HG03066 (cell line): ENCODE results near the gene LHX2.

Experiments used
- ATAC-seq: cut with Tn5 transposase; IDR thresholded peaks from one replicate; pipeline ENCODE4 v1.9.1; 2021; ENCODE audit warnings: low read depth; ENCODE audit not compliant: unreplicated experiment

The LHX2 gene

GRCh38 chr9:124050955-124051354 is 39.4 kb downstream of the LHX2 start:
- ATAC-seq = no peak

DNA sequence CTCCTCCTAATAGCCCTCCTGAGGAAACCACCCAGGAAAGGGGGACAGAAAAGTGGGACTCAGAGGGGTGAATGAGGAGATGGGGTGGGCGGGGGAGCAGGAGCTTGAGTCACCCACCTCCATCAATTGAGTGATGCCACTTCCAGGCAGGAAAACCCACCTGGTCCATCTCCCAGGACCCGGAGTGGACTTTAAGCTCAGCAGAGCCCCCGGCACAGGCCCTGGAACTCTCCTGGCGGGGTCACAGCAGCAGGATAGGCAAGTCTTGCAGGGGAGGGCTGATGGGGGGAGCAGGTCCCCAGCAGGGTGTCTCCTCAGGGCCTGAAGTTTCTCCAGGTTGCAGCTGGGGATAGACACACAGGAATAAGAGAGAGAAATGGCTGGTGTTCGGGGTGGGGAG is 40.8 kb downstream of the LHX2 start:
- no peak for ATAC-seq

- peak; percentile 85 for ATAC-seq
Measured at GRCh38 chr9:124054582-124055227, 43.1 kb downstream of the LHX2 start.

GRCh38 chr9:124060844-124061605 is 49.5 kb downstream of the LHX2 start:
- ATAC-seq = no peak

DNA sequence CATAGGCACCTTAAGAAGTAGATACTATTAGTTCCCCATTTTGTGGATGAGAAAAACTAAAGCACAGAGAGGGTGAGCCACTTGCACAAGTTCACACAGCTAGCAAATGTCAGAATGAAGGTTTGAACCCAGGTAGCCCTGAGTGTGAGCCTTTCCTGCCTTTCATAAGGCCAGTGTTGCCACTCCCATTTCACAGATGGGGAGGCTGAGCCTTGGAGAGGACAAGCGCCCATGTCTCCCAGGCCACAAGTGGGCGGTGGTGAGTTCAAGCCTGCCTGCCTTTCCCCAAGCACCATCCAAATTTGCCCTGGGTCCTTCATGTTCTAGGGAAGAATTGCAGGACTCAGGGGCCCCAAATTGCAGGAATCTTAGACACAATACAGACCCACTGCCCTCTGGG is 50.6 kb downstream of the LHX2 start:
- ATAC-seq = no peak

DNA sequence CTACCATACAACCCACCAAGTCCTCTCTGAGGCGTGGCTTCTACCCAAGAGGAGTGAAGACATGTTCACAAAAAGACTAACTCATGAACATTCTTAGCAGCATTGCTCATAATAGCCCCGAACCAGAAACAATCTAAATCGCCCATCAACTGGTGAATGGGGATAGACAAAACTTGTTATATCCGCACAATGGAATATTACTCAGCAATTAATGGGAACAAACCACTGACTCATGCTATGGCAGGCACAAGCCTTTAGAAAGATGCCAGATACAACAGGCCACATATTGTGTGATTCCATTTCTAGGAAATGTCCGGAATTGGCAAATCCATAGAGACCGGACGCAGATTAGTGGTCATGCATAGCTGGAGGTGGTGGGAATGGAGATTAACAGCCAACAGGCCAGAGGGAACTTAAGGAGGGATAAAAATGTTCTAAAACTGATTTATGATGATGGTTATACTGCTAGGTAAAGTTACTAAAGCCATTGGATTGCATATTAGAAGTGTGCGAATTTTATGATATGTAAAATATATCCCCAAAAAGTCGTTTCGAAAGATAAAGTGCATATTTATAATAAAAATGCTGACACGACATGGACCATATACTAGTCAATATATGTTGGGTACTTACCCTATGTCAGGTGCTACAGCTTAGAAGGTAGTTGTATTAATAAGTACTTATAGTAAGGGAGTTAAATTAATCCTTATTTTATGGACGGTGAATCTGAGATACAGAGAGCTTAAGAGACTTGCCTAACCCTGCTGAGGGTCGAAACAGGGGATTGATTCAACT is 55.4 kb downstream of the LHX2 start:
- ATAC-seq = no peak

- ATAC-seq = no peak
Measured at GRCh38 chr9:124068251-124068650, 56.7 kb downstream of the LHX2 start.

DNA sequence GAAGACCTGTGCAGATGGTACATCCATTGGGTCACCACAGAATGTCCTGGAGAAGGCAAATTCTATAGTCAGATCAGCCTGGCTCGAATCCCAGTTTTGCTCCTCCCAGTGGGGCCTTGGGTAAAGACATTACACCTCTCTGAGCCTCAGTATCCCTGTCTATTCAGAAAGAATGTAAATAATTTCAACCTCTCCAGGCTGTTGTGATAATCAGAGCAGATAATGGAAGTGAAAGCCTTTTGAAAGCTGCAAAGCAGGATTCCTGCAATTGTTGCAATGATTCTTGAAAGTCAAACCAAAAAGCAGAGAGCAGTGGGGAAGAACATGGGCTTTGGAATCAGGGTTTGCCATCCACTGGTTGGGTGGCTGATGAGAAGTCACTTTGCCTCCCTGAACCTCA is 63.2 kb downstream of the LHX2 start:
- no peak for ATAC-seq

DNA sequence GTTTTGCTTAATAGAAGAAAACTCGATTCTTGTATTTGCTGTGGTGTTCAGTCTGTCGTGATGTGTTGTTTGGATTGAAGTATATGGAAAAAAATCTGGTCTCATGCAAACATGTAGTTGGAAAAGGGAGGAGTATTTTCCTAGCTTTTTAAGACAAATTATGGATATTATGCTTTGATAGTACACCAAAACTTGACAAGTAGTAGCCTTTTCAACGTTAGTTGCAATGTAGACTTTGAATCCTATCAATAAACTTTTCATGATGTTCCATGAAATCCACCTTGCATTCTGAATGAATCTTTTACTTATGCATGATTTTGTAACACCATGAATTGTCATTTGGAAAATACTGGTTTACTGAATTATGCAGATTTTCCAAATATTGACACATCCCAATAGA is 64.2 kb downstream of the LHX2 start:
- ATAC-seq = no peak

DNA sequence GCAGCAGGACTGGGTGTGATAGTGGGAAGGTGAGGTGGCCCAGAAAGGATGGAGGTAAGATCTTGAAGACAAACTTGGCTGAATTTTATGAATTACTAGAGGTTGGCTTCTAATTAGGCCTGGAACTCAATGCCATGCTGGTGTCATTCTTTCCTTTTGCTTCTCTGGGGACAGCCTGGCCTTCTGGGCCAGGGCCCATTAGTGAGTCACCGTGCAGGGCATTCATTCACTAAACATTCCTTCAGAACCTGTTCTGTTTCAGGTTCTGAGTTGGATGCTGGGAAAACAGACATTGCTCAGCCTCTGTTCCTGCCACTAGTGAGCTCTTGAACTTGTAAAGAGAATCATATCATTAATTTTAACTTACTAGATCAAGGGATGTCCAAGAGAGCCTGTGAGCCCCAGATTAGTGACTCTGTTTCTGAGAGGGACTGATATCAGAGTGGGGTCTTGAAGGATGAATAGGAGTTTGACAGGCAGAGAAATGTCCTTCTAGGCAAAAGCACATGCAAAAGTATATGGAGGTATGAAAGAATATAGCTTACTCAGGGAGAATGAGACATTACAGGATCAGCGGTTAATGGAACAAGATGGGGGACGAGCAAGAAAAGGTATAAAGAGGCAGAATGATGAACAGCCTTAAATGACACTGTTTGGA is 66.5 kb downstream of the LHX2 start:
- no peak for ATAC-seq

DNA sequence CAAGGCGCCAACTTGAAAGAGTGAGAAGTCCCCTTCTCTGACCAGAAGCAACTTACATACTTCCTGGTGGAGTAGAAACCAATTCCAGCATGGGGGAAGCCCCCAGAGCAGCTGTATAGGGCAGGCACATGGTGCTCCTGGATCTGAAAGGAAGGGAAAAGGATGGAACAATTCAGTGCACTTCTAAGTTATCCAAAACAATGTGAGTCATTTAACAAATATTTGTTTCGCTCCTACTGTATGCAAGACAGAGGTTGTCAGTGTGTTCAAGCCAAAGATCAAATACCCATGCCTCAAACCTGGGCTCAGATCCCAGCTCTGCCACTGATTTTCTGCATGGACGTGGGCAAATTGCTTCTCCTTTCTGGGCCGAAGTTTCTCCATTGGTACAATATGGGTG is 67.1 kb downstream of the LHX2 start:
- ATAC-seq = no peak

DNA sequence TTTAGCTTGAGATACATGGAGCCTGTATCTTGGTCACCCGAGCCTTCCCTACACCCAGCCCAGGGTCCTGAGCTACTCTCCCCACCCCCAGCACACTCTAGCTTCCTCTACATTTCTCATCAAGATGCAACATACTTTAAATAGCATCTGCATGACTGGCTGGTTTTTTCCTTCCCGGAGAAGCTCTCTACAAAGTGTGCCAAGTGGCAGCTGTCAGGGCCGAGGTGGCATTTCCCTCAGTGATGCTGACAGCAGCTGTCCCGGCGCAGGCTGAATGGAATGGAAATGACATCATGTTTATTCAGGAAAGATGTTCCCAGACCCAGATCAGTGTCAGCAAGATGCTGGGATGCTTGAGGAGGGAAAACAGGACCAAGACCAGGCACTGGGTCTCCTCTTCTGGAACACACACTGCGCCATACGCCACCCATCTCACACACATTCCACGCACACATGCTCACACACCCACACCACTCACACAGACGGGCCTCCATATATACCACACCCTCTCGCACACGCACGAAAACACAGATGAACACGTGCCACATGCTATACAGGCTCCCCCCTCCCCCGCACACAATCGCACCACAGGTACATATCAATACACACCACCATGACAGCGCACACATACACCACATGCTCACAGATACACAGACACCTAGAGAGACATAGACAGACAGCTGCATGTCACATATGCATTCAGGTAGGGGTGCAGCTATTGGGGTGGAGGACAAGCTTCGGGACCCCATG is 67.8 kb downstream of the LHX2 start:
- ATAC-seq = no peak

GRCh38 chr9:124082622-124083021 is 71.1 kb downstream of the LHX2 start:
- ATAC-seq = no peak
